Measurements from ENCODE around the gene SMARCA1. TPM values are rescaled to one million over a fixed set of nuclear protein-coding genes. Genes with fewer than 3 reads are reported as not detected.
"Not testable (repeated sequence)": the region's sequence is repeated elsewhere in the genome, so short reads cannot be mapped to it uniquely, and the experiment has no call there.

The SMARCA1 gene, protein sequence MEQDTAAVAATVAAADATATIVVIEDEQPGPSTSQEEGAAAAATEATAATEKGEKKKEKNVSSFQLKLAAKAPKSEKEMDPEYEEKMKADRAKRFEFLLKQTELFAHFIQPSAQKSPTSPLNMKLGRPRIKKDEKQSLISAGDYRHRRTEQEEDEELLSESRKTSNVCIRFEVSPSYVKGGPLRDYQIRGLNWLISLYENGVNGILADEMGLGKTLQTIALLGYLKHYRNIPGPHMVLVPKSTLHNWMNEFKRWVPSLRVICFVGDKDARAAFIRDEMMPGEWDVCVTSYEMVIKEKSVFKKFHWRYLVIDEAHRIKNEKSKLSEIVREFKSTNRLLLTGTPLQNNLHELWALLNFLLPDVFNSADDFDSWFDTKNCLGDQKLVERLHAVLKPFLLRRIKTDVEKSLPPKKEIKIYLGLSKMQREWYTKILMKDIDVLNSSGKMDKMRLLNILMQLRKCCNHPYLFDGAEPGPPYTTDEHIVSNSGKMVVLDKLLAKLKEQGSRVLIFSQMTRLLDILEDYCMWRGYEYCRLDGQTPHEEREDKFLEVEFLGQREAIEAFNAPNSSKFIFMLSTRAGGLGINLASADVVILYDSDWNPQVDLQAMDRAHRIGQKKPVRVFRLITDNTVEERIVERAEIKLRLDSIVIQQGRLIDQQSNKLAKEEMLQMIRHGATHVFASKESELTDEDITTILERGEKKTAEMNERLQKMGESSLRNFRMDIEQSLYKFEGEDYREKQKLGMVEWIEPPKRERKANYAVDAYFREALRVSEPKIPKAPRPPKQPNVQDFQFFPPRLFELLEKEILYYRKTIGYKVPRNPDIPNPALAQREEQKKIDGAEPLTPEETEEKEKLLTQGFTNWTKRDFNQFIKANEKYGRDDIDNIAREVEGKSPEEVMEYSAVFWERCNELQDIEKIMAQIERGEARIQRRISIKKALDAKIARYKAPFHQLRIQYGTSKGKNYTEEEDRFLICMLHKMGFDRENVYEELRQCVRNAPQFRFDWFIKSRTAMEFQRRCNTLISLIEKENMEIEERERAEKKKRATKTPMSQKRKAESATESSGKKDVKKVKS
- total RNA-seq, result 53.8 TPM

GRCh38 chrX:129523079-129523911 is at the start of gene SMARCA1:
TSS of gene SMARCA1 (minus strand) at chrX:129523490. CDS start at chrX:129523370, 120 bp downstream.
- H3K4me3 ChIP-seq (ENCODE audit: low read length in 3 of 3), result peak within 1 kb of the TSS; percentile 69 to 77 (median 77)
- H3K9me3 ChIP-seq (ENCODE audit: control insufficient read depth in 3 of 3, low read length in 3 of 3), result no peaks in the 10 kb centered on the region
- H3K9ac ChIP-seq (ENCODE audit: low read depth in 1 of 3, low read length in 3 of 3), result peak within 1 kb of the TSS; percentile 68 to 82 (median 79)
- H3K36me3 ChIP-seq (ENCODE audit: control insufficient read depth in 3 of 3, insufficient read depth in 3 of 3, low read length in 3 of 3), result no peaks in the 10 kb centered on the region
- no peaks in the 10 kb centered on the region for H3K27me3 ChIP-seq (ENCODE audit: control insufficient read depth in 3 of 3, insufficient read depth in 3 of 3, low read length in 3 of 3)
- H3K4me1 ChIP-seq (ENCODE audit: control insufficient read depth in 3 of 3, insufficient read depth in 3 of 3, low read length in 3 of 3), result peaks cover 0 to 2% (median 0%) of the 10 kb centered on the region in 3 donors
- peak within 1 kb of the TSS; percentile 86 for H3K27ac ChIP-seq (ENCODE audit: low read depth, low read length)

- no peak overlapping the region for H3K27ac ChIP-seq (ENCODE audit: low read depth, low read length)
- no peaks in the 10 kb centered on the region for H3K9me3 ChIP-seq (ENCODE audit: control insufficient read depth in 3 of 3, low read length in 3 of 3)
- peaks cover 0 to 3% (median 0%) of the 10 kb centered on the region in 3 donors for H3K4me1 ChIP-seq (ENCODE audit: control insufficient read depth in 3 of 3, insufficient read depth in 3 of 3, low read length in 3 of 3)
- H3K4me3 ChIP-seq (ENCODE audit: low read length in 3 of 3), result no peak overlapping the region
- H3K36me3 ChIP-seq (ENCODE audit: control insufficient read depth in 3 of 3, insufficient read depth in 3 of 3, low read length in 3 of 3), result peaks cover 8 to 36% (median 20%) of the 10 kb centered on the region in 3 donors
- no peaks in the 10 kb centered on the region for H3K27me3 ChIP-seq (ENCODE audit: control insufficient read depth in 3 of 3, insufficient read depth in 3 of 3, low read length in 3 of 3)
- H3K9ac ChIP-seq (ENCODE audit: low read depth in 1 of 3, low read length in 3 of 3), result no peak overlapping the region
Observed at GRCh38 chrX:129572422-129572821, 49.1 kb upstream of the SMARCA1 start.

DNA sequence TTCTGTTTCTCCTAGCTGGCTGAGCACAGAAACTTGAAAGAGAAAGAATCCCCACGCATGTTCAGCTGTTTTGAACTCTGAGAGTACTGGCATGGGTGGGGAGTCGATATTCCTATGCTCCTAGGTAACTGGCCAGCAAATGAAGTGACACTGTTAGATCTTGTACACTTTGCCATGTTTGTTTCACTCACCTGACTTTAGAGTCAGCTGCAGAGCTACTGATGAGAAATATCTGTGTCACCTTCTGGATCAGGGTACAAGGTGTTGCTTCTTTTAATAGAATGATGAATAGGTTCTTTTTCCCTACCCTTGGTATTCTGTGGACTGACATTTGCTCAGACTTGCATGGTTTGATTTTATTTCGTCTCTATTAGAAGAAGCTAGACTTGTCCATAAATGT is 45.1 kb upstream of the SMARCA1 start:
- Histone ChIP-seq H3K36me3 (ENCODE audit: control insufficient read depth in 3 of 3, insufficient read depth in 3 of 3, low read length in 3 of 3) (peaks cover 3 to 24% (median 8%) of the 10 kb centered on the region in 3 donors), H3K4me1 (ENCODE audit: control insufficient read depth in 3 of 3, insufficient read depth in 3 of 3, low read length in 3 of 3) (peaks cover 0 to 3% (median 0%) of the 10 kb centered on the region in 3 donors), H3K27me3 (ENCODE audit: control insufficient read depth in 3 of 3, insufficient read depth in 3 of 3, low read length in 3 of 3) (no peaks in the 10 kb centered on the region), H3K9me3 (ENCODE audit: control insufficient read depth in 3 of 3, low read length in 3 of 3) (no peaks in the 10 kb centered on the region), H3K27ac (ENCODE audit: low read depth, low read length) (no peak overlapping the region), H3K9ac (ENCODE audit: low read depth in 1 of 3, low read length in 3 of 3) (no peak overlapping the region), H3K4me3 (ENCODE audit: low read length in 3 of 3) (no peak overlapping the region)

DNA sequence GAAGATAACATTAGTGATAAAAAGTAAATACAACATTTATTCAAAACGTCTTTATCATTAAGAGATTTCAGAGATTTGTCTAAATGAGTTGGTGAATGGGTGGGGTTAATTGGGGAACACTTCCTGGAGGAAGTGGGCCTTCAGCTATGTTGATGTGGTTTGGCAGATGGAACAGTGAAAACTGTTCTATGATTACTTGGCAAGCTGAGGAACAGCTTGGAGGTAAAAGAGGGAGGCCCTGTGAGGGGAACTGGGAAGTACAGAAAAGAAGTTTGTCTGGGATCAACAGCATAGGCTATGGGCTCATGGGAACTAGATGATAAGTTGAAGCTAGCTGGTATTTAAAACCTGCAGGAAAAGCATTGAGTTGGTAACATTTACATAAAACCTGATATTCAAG is 42.8 kb upstream of the SMARCA1 start:
- no peak overlapping the region for H3K27ac ChIP-seq (ENCODE audit: low read depth, low read length)
- H3K4me1 ChIP-seq (ENCODE audit: control insufficient read depth in 3 of 3, insufficient read depth in 3 of 3, low read length in 3 of 3), result no peaks in the 10 kb centered on the region
- H3K27me3 ChIP-seq (ENCODE audit: control insufficient read depth in 3 of 3, insufficient read depth in 3 of 3, low read length in 3 of 3), result no peaks in the 10 kb centered on the region
- H3K9me3 ChIP-seq (ENCODE audit: control insufficient read depth in 3 of 3, low read length in 3 of 3), result no peaks in the 10 kb centered on the region
- H3K4me3 ChIP-seq (ENCODE audit: low read length in 3 of 3), result no peak overlapping the region
- no peak overlapping the region for H3K9ac ChIP-seq (ENCODE audit: low read depth in 1 of 3, low read length in 3 of 3)
- H3K36me3 ChIP-seq (ENCODE audit: control insufficient read depth in 3 of 3, insufficient read depth in 3 of 3, low read length in 3 of 3), result peaks cover 3 to 32% (median 12%) of the 10 kb centered on the region in 3 donors

GRCh38 chrX:129565046-129565650 is 41.9 kb upstream of the SMARCA1 start:
- H3K9me3 ChIP-seq (ENCODE audit: control insufficient read depth in 3 of 3, low read length in 3 of 3), result no peaks in the 10 kb centered on the region
- H3K4me3 ChIP-seq (ENCODE audit: low read length in 3 of 3), result no peak overlapping the region
- H3K9ac ChIP-seq (ENCODE audit: low read depth in 1 of 3, low read length in 3 of 3), result no peak overlapping the region
- peaks cover 5 to 28% (median 12%) of the 10 kb centered on the region in 3 donors for H3K36me3 ChIP-seq (ENCODE audit: control insufficient read depth in 3 of 3, insufficient read depth in 3 of 3, low read length in 3 of 3)
- H3K4me1 ChIP-seq (ENCODE audit: control insufficient read depth in 3 of 3, insufficient read depth in 3 of 3, low read length in 3 of 3), result no peaks in the 10 kb centered on the region
- H3K27me3 ChIP-seq (ENCODE audit: control insufficient read depth in 3 of 3, insufficient read depth in 3 of 3, low read length in 3 of 3), result no peaks in the 10 kb centered on the region
- H3K27ac ChIP-seq (ENCODE audit: low read depth, low read length), result no peak overlapping the region

- H3K27me3 ChIP-seq (ENCODE audit: control insufficient read depth in 3 of 3, insufficient read depth in 3 of 3, low read length in 3 of 3); H3K9ac ChIP-seq (ENCODE audit: low read depth in 1 of 3, low read length in 3 of 3); H3K9me3 ChIP-seq (ENCODE audit: control insufficient read depth in 3 of 3, low read length in 3 of 3); H3K4me3 ChIP-seq (ENCODE audit: low read length in 3 of 3); H3K27ac ChIP-seq (ENCODE audit: low read depth, low read length); H3K4me1 ChIP-seq (ENCODE audit: control insufficient read depth in 3 of 3, insufficient read depth in 3 of 3, low read length in 3 of 3): not testable (repeated sequence)
- peaks cover 6 to 29% (median 17%) of the 10 kb centered on the region in 3 donors for H3K36me3 ChIP-seq (ENCODE audit: control insufficient read depth in 3 of 3, insufficient read depth in 3 of 3, low read length in 3 of 3)
Observed at GRCh38 chrX:129564345-129564744, 41.1 kb upstream of the SMARCA1 start.

DNA sequence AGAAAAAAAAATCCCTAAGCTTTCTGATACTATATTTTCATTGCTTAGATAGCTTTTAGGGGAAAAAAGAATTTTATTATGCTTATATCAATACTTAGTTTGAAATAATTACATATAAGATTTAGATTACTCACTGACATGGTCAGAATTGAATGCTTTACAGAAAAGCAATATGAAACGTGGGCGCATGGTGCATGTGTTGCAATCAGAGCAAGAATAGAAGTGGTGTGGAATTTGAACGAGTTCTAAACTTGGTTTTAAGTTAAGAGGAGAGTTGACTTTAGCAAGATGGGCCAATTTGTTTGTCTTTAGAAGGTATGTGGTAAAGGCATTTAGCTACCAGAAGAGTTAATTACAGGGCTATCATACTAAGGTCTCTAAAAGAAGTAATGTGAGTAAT is 38.2 kb upstream of the SMARCA1 start:
- H3K9me3 ChIP-seq (ENCODE audit: control insufficient read depth in 3 of 3, low read length in 3 of 3), result no peaks in the 10 kb centered on the region
- no peak overlapping the region for H3K4me3 ChIP-seq (ENCODE audit: low read length in 3 of 3)
- H3K4me1 ChIP-seq (ENCODE audit: control insufficient read depth in 3 of 3, insufficient read depth in 3 of 3, low read length in 3 of 3), result no peaks in the 10 kb centered on the region
- H3K27me3 ChIP-seq (ENCODE audit: control insufficient read depth in 3 of 3, insufficient read depth in 3 of 3, low read length in 3 of 3), result no peaks in the 10 kb centered on the region
- no peak overlapping the region for H3K9ac ChIP-seq (ENCODE audit: low read depth in 1 of 3, low read length in 3 of 3)
- H3K27ac ChIP-seq (ENCODE audit: low read depth, low read length), result no peak overlapping the region
- peaks cover 5 to 40% (median 15%) of the 10 kb centered on the region in 3 donors for H3K36me3 ChIP-seq (ENCODE audit: control insufficient read depth in 3 of 3, insufficient read depth in 3 of 3, low read length in 3 of 3)

DNA sequence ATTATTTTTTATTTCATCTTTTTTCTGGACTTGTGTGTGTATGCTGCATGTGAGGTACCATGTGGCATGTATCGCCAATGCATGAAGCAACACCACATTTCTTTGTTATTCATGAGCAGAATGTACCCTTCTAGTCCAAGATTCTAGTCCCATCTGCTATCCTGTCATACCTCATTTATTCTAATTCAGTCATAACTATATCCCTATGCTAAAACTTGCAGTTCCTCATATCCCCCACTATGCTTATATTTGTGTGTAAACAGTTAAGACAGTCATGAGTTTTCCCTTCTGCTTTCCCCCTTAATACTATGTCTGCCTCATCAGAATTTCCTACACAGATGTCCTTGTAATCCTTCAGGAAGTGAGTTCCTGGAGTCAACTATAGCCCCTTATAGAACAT is 36.5 kb upstream of the SMARCA1 start:
- Histone ChIP-seq H3K9ac (ENCODE audit: low read depth in 1 of 3, low read length in 3 of 3) (no peak overlapping the region), H3K4me1 (ENCODE audit: control insufficient read depth in 3 of 3, insufficient read depth in 3 of 3, low read length in 3 of 3) (no peaks in the 10 kb centered on the region), H3K27ac (ENCODE audit: low read depth, low read length) (no peak overlapping the region), H3K36me3 (ENCODE audit: control insufficient read depth in 3 of 3, insufficient read depth in 3 of 3, low read length in 3 of 3) (peaks cover 5 to 42% (median 15%) of the 10 kb centered on the region in 3 donors), H3K4me3 (ENCODE audit: low read length in 3 of 3) (no peak overlapping the region), H3K9me3 (ENCODE audit: control insufficient read depth in 3 of 3, low read length in 3 of 3) (no peaks in the 10 kb centered on the region), H3K27me3 (ENCODE audit: control insufficient read depth in 3 of 3, insufficient read depth in 3 of 3, low read length in 3 of 3) (no peaks in the 10 kb centered on the region)

Measured in skeletal muscle tissue (tissue), 4 donors.